T-helper 1 cell treated with Interleukin-12 subunit alpha and Interleukin-12 subunit beta and Interleukin-4 antibody, amounts not matched to agents 30 μg/mL and 1 μg/mL, for 36 hours (primary cell): ENCODE data around the gene MICAL2.

Experiments
- H3K27ac Mint-ChIP-seq: one replicate; pipeline ENCODE4 v1.8.0; 2021; ENCODE audit warnings: mild to moderate bottlenecking, mixed read lengths
- H3K27me3 Mint-ChIP-seq: one replicate; pipeline ENCODE4 v1.8.0; 2021; ENCODE audit warnings: low read depth, mixed read lengths
- H3K36me3 Mint-ChIP-seq: one replicate; pipeline ENCODE4 v1.8.0; 2021; ENCODE audit warnings: low read depth, mixed read lengths
- H3K4me1 Mint-ChIP-seq: one replicate; pipeline ENCODE4 v1.8.0; 2021; ENCODE audit warnings: low read depth, mixed read lengths
- H3K4me3 Mint-ChIP-seq: one replicate; pipeline ENCODE4 v1.8.0; 2021; ENCODE audit warnings: mild to moderate bottlenecking, moderate library complexity, mixed read lengths
- H3K9me3 Mint-ChIP-seq: one replicate; pipeline ENCODE4 v1.8.0; 2021; ENCODE audit warnings: mixed read lengths

MICAL2 gene

DNA sequence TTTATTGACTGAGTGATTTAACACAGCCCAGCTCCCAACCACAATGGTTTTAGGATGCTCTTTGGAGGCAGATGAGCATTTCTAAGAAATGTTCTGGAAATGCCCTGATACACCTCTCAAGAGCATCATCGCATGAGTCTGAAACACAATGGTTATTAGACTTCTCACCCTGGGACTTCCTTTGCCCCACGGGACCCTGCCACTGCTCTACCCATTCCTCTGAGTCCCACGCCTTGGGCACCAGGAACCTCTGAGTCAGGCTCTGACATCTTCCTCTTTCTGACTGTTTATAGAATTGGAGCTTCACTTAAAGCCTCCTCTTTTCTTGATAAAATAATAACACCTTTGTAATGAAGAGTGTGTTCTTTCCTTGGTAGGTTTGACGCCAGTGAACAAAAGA, 181.4 kb downstream of the MICAL2 start:
- no peaks in the 10 kb centered on the region for H3K9me3 Mint-ChIP-seq
- H3K4me3 Mint-ChIP-seq = no peak overlapping the region
- peaks cover 5% of the 10 kb centered on the region for H3K36me3 Mint-ChIP-seq
- H3K4me1 Mint-ChIP-seq = peaks cover 16% of the 10 kb centered on the region
- H3K27me3 Mint-ChIP-seq = no peaks in the 10 kb centered on the region
- no peak overlapping the region for H3K27ac Mint-ChIP-seq

DNA sequence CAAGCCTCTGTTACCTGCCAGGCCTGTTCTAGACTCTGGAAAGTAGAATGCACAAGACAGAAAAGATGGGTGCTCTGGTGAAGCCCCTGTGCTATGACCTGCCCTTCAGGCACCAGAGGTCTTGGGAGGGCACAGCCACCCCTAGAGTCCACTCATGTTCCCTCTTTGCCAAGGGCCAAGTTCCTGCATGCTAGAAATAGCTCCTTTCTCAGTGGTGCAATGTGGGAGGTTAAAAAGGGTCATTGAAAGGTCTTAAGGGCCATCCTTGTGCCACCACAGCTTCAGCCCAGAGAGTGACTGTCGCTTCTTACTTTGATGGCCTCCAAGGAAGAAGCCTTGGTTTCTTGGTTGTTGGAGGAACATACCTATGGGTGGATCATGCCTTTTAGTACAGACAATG, 182.4 kb downstream of the MICAL2 start:
- Mint-ChIP-seq H3K4me1 (peaks cover 16% of the 10 kb centered on the region), H3K9me3 (peaks cover under 1% of the 10 kb centered on the region), H3K27me3 (no peaks in the 10 kb centered on the region), H3K4me3 (no peak overlapping the region), H3K36me3 (peaks cover 5% of the 10 kb centered on the region), H3K27ac (no peak overlapping the region)

DNA sequence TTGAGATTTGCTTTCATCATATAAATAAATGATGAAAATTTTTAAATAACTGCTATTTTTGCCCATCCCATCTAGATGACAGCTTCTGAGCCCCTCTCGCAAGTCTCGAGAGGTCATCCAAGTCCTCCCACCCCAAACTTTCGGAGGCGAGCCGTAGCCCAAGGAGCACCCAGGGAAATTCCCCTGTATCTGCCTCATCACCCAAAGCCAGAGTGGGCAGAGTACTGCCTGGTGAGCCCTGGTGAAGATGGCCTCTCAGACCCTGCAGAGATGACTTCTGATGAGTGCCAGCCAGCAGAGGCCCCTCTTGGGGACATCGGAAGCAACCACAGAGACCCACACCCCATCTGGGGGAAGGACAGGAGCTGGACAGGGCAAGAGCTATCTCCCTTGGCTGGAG, 183.1 kb downstream of the MICAL2 start:
- Mint-ChIP-seq H3K27ac (no peak overlapping the region), H3K36me3 (peaks cover 5% of the 10 kb centered on the region), H3K4me3 (no peak overlapping the region), H3K4me1 (peaks cover 16% of the 10 kb centered on the region), H3K9me3 (peaks cover 7% of the 10 kb centered on the region), H3K27me3 (no peaks in the 10 kb centered on the region)

DNA sequence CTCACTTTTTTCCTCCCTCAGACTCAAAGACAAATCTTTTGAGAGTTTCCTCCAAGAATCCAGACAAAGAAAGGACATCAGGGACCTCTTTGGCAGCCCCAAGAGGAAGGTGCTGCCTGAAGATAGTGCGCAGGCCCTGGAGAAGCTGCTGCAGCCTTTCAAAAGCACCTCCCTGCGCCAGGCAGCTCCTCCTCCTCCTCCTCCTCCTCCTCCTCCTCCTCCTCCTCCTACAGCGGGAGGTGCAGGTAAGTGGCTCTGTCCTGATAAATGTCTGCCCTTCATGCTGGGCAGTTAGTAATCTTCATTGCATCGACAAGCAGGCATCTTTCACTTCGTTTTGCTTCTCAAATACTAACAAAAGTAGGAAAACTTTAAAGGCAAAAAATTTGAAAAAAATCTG, 184.2 kb downstream of the MICAL2 start:
- Mint-ChIP-seq H3K4me1 (peaks cover 13% of the 10 kb centered on the region), H3K4me3 (no peak overlapping the region), H3K27ac (no peak overlapping the region), H3K9me3 (peaks cover 17% of the 10 kb centered on the region), H3K36me3 (peaks cover 7% of the 10 kb centered on the region), H3K27me3 (no peaks in the 10 kb centered on the region)

DNA sequence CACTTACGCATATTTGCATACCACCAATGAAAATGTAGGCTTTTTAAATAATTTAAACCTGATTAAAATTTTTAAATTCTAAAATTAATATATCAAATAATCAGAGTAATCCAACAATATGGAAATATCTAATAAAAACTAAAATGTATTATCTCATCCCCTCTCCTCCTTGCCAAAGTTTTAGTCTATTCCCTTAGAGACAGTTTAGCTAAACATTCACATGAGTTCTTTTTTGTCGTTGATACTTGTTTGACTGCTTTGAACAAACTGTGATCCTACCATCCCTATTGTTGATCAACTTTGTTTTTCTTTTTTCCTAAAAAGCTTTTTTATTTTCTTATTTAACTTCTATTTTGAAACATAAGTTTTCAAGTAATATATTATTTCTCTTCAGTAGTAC, 185.6 kb downstream of the MICAL2 start:
- no peak overlapping the region for H3K27ac Mint-ChIP-seq
- no peak overlapping the region for H3K4me3 Mint-ChIP-seq
- H3K36me3 Mint-ChIP-seq = peaks cover 6% of the 10 kb centered on the region
- peaks cover 5% of the 10 kb centered on the region for H3K4me1 Mint-ChIP-seq
- H3K9me3 Mint-ChIP-seq = peaks cover 20% of the 10 kb centered on the region
- no peaks in the 10 kb centered on the region for H3K27me3 Mint-ChIP-seq

DNA sequence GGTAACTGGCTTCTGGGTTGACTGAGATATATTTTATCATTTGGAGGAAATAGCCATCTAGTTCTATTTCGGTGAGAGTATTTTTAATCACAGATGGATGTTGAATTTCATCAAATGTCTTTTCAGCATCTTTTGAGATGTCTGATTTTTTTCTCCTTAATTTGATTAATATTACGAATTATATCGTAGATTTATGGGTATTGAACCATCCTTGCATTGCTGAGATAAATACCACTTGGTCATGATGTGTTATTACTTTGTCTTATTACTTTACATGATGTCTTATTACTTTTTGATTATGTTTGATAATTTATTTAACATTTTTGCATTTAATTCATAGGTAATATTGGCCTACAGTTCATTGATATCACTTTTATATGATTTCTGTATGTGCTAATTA, 188.2 kb downstream of the MICAL2 start:
- Mint-ChIP-seq H3K27me3 (no peaks in the 10 kb centered on the region), H3K9me3 (peaks cover 20% of the 10 kb centered on the region), H3K36me3 (peaks cover 8% of the 10 kb centered on the region), H3K4me1 (no peaks in the 10 kb centered on the region), H3K4me3 (no peak overlapping the region), H3K27ac (no peak overlapping the region)

DNA sequence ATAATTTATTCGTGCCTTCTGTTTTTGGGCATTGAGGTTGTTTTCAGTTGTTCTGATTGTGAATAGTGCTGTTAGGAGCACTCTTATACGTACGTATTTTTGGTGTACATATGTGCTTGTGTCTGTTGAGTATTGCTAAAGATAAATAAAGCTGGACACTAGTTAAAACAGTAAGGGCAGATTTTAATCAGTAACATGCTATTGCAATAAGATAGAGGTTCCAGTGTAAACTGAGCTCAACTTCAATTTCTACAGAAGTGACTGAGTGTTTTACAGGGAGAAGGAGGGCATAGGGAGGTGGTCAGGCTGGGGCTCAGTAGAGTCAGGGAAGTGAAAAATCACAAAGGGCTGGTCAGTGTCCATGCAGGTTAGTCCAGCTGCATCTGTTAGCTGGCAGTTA, 191.0 kb downstream of the MICAL2 start:
- Mint-ChIP-seq H3K36me3 (peaks cover 4% of the 10 kb centered on the region), H3K9me3 (peaks cover 20% of the 10 kb centered on the region), H3K27ac (no peak overlapping the region), H3K4me1 (no peaks in the 10 kb centered on the region), H3K27me3 (no peaks in the 10 kb centered on the region), H3K4me3 (no peak overlapping the region)

DNA sequence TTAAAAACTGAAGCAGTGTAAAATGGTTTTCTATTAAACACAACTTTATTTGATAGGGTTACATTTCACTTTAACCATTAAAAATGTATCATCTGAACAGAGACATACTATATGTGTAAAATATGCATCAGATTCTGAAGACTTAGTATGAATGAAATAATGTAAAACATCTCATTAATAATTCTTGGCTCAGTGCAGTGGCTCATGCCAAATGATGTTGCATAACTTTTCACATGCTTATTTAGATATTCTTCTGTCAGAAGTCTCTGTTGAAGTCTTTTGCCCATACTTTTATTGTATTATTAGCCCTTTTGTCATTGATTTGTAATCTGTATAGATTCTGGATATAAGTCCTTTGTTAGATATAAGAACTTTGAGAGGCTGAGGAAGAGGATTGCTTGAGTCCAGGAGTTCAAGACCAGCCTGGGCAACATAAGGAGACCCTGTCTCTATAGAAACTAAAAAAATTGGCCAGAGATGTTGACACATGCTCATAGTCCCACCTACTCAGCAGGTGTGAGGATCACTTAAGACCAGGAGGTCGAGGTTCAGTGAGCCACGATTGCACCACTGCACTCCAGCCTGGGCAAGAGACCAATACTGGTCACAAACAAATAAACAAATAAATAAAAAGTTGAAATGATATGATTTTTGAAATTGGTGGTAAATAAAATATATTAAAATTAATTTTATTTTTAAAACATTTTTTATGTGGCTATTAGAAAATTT, 193.2 kb downstream of the MICAL2 start:
- no peak overlapping the region for H3K4me3 Mint-ChIP-seq
- H3K4me1 Mint-ChIP-seq = no peaks in the 10 kb centered on the region
- H3K27me3 Mint-ChIP-seq = no peaks in the 10 kb centered on the region
- H3K27ac Mint-ChIP-seq = no peak overlapping the region
- H3K9me3 Mint-ChIP-seq = peaks cover 11% of the 10 kb centered on the region
- H3K36me3 Mint-ChIP-seq = peaks cover 4% of the 10 kb centered on the region

DNA sequence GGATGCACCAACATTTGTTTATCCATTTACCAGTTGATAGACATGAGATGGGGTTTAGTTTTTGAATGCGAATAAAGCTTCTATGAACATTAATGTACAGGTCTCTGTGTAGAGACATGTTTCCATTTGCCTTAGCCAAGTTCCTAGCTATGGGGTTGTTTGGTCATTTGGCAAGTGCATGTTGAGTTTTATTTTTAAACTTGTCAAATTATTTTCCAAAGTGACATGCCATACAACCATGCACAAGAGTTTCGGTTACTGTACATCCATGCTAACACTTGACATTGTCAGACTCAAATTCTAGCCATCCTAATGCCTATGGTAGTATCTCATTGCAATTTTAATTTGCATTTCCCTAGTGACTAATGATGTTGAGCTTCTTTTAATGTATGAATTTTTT, 196.4 kb downstream of the MICAL2 start:
- H3K4me1 Mint-ChIP-seq = no peaks in the 10 kb centered on the region
- peaks cover 4% of the 10 kb centered on the region for H3K36me3 Mint-ChIP-seq
- no peaks in the 10 kb centered on the region for H3K27me3 Mint-ChIP-seq
- H3K4me3 Mint-ChIP-seq = no peak overlapping the region
- H3K9me3 Mint-ChIP-seq = no peaks in the 10 kb centered on the region
- no peak overlapping the region for H3K27ac Mint-ChIP-seq

DNA sequence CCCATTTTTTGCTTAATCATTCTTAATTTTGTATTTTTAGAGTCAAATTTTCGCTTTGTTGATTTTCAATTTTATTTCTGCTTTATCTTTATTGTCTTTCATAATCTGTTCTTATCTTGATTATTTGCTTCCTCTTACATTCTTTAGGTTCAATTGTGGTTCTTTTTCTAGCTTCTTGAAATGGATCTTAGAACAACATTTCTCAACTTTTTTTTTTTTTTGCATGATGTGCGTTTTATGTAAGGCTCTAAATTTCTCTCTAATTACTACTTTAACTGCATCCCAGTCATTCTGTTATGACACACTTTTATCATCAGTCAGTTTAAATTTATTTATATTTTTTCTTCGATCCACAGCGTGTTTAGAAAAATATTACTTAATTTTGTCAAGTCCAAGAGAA, 201.7 kb downstream of the MICAL2 start:
- H3K4me1 Mint-ChIP-seq = no peaks in the 10 kb centered on the region

More for the DNA sequence above, 201.7 kb downstream of the MICAL2 start:
- Mint-ChIP-seq H3K27me3 (no peaks in the 10 kb centered on the region), H3K36me3 (peaks cover 1% of the 10 kb centered on the region), H3K4me3 (no peak overlapping the region), H3K9me3 (peaks cover 14% of the 10 kb centered on the region), H3K27ac (no peak overlapping the region)
